Gastrocnemius medialis (tissue), 4 donors: ENCODE measurements around the gene CACNG7. TPM values are rescaled to one million over a fixed set of nuclear protein-coding genes. Genes with fewer than 3 reads are reported as not detected.
"Not testable (repeated sequence)": the region's sequence is repeated elsewhere in the genome, so short reads cannot be mapped to it uniquely, and the experiment has no call there.

Source experiments
- ATAC-seq, 2 donors: fragments of 150-250 bp; one replicate each; pipeline ENCODE4 v1.9.1; 2016
- DNase-seq, 2 donors: peaks; one replicate each; pipeline ENCODE4 v3.0.0-alpha.2; 2019
- H3K27ac ChIP-seq, 4 donors: fragments of 200-600 bp; sonication (generic); 1 replicate in 1 of 4; 2 replicates in 3 of 4; pipeline ENCODE4 v1.5.1; 2016 to 2018; ENCODE audit warnings: mild to moderate bottlenecking in 2 of 4, moderate library complexity in 1 of 4
- H3K27me3 ChIP-seq, 3 donors: fragments of 200-600 bp; sonication (generic) in 2 of 3; 1 replicate in 1 of 3; 2 replicates in 2 of 3; pipeline versions ENCODE4 v1.5.1 to v1.6.0; 2016 to 2019; ENCODE audit warnings: mild to moderate bottlenecking in 1 of 3, moderate library complexity in 1 of 3
- H3K36me3 ChIP-seq, 2 donors: fragments of 200-600 bp; sonication (generic) in 1 of 2; one replicate each; pipeline ENCODE4 v1.5.1; 2017 to 2018
- H3K4me1 ChIP-seq, 2 donors: fragments of 200-600 bp; sonication (generic) in 1 of 2; one replicate each; pipeline ENCODE4 v1.5.1; 2016 to 2017; ENCODE audit warnings: mild to moderate bottlenecking in 2 of 2
- H3K4me3 ChIP-seq, 4 donors: fragments of 200-600 bp; sonication (generic) in 3 of 4; 1 replicate in 1 of 4; 2 replicates in 3 of 4; pipeline ENCODE4 v1.5.1; 2016 to 2019; ENCODE audit warnings: mild to moderate bottlenecking in 2 of 4
- H3K9me3 ChIP-seq, 3 donors: fragments of 200-600 bp; sonication (generic) in 2 of 3; 1 replicate in 1 of 3; 2 replicates in 2 of 3; pipeline ENCODE4 v1.5.1; 2016 to 2019
- POLR2A ChIP-seq, 2 donors: fragments of 450-650 bp; IDR thresholded peaks; one replicate each; pipeline ENCODE4 v1.6.1; 2017; ENCODE audit warnings: antibody characterized with exemption in 2 of 2, mild to moderate bottlenecking in 2 of 2, moderate library complexity in 2 of 2
- in situ Hi-C, 4 donors: fragments of 200-750 bp; cut with MboI; loops; one replicate each; pipeline versions ENCODE4 v1.15.0 to v1.8.0; 2017; ENCODE audit warnings: low sequenced_read_pairs in 4 of 4
- intact Hi-C: fragments of 100-400 bp; cut with DNase I; formaldehyde crosslinking; loops from one replicate; pipeline ENCODE4 v1.15.1; 2023; ENCODE audit warnings: low total_unique reads
- total RNA-seq, 4 donors: library from RNA; depleted of rRNA; stranded (reverse); fragments of >200 nt; gene quantifications; one replicate each; pipeline versions ENCODE4 v1.1.0 to v1.2.3, GENCODE V29; 2016
- TF ChIP-seq, protein P1 (sequence below), 5 experiments: fragments of 450-650 bp in 3 of 5; fragments of 200-600 bp in 2 of 5; sonication (generic) in 2 of 5; IDR thresholded peaks in 4 of 5; conservative IDR thresholded peaks in 1 of 5; 1 replicate in 4 of 5; 2 replicates in 1 of 5; pipeline ENCODE4 v1.5.1; 2016 to 2019; ENCODE audit warnings: antibody characterized with exemption in 5 of 5, mild to moderate bottlenecking in 3 of 5, moderate library complexity in 3 of 5

The CACNG7 gene
- total RNA-seq, 4 donors from 2014 or later = not detected

DNA sequence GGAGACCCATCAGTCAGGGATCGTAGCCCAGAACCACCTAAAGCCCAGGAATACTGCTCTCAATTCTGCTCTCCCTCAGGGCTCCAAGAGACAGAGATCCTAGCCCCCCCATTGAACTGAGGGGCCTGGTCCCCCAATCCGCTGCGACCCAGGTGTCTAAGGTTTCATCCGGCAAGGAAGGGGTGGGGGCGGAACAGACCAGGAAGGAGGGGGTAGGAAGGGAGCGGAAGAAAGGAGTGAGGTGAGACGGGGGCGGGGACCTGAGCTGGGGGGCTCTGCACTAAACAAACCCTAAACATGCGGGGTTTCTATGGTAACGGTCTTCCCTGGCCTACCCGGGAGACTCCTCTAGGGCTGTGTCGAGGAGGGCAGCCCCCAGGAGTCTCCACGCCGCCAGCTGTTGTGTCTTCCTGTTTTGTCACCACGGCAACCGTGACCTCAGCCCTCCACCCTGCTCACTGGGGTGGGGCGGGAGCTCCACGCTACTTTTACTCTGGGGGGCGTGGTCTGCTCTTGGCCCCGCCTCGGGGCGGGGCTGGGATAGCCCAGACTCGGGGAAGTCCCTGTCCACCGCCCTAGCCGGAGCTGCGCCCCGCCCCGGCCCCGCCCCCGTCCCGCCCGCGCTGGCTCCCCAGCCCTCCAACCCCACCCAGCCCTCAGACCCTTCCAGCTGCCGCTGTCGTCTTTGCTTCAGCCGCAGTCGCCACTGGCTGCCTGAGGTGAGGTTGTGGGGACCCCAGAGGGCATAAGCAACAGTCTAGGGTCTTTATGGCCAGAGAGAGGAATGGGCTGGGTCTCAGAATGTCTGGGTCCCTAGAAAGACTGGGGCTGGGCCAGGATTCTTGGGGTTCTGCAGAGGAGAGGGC is 41.6 kb upstream of the CACNG7 start, which contains the start of gene MYADM:
Gene MYADM (plus strand): TSS at position 659 of the 866 bp plus-strand sequence. CDS start 5,647 bp downstream, outside the sequence.
- Histone ChIP-seq H3K4me3 (peak within 1 kb of the TSS; percentile 64 to 70 (median 67)), H3K27me3 (peaks cover 6 to 34% (median 23%) of the 10 kb centered on the region in 3 donors), H3K9me3 (no peaks in the 10 kb centered on the region), H3K36me3 (no peaks in the 10 kb centered on the region), H3K4me1 (peaks cover 4 to 16% of the 10 kb centered on the region in 2 donors), H3K27ac (peak within 1 kb of the TSS; percentile 83 to 92 (median 86))
- TF ChIP-seq, protein P1, sequence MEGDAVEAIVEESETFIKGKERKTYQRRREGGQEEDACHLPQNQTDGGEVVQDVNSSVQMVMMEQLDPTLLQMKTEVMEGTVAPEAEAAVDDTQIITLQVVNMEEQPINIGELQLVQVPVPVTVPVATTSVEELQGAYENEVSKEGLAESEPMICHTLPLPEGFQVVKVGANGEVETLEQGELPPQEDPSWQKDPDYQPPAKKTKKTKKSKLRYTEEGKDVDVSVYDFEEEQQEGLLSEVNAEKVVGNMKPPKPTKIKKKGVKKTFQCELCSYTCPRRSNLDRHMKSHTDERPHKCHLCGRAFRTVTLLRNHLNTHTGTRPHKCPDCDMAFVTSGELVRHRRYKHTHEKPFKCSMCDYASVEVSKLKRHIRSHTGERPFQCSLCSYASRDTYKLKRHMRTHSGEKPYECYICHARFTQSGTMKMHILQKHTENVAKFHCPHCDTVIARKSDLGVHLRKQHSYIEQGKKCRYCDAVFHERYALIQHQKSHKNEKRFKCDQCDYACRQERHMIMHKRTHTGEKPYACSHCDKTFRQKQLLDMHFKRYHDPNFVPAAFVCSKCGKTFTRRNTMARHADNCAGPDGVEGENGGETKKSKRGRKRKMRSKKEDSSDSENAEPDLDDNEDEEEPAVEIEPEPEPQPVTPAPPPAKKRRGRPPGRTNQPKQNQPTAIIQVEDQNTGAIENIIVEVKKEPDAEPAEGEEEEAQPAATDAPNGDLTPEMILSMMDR (IDR thresholded peaks at IDR 0.05 in 4 of 5, conservative IDR thresholded peaks at IDR 0.05 in 1 of 5) = no peak
- peak; percentile 49 to 65 for TF ChIP-seq POLR2A (IDR thresholded peaks at IDR 0.05)
- intact Hi-C loops = loop anchor here (1.0 kb wide), 1 partner anchor 12 kb away; no protein-coding TSS in a partner anchor
- peak; percentile 87 to 93 for DNase-seq
- in situ Hi-C loops = no loop called here
- peak; percentile 68 to 79 for ATAC-seq

DNA sequence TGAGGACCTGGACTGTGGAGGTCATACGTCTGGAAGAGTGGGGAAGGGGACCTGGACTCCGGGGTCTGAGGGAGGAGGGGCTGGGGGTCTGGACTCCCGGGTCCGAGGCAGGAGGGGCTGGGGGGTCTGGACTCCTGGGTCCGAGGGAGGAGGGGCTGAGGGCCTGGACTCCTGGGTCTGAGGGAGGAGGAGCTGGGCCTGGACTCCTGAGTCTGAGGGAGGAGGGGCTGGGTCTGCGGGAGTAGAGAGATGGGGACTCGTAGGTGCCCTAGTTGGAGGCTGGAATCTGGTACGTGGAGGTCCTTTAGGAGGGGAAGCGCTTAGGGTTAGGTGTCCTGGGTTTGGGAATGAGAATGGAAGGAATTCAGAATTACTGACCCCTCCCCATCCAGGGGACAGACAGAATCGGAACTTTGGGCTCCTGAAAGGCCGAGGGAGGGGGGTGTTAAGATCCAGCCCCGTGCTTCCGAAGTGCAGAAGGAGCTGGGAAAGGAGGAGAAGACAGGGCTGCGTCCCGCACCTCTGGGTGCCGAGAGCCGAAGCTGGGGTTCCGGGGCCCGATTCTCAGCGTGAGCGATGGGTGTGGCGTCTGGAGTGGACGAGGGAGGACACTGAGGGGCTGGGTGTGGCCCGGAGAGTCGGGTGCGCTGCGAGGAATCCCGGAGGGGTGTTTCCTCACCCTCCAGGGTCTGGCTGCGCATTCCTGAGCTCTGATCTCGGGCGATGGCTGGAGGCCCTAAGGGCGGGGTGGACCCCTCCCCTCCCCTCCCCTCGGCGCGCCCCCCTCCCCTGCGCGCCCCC is 40.8 kb upstream of the CACNG7 start:
- intact Hi-C loops = no loop called here
- DNase-seq (no peak), ATAC-seq (no peak)
- Histone ChIP-seq H3K9me3 (no peaks in the 10 kb centered on the region), H3K27me3 (peaks cover 6 to 34% (median 23%) of the 10 kb centered on the region in 3 donors), H3K27ac (peak overlapping the region; percentile 83 to 92 (median 86)), H3K36me3 (no peaks in the 10 kb centered on the region), H3K4me3 (peak overlapping the region; percentile 64 to 70 (median 67)), H3K4me1 (peaks cover 4 to 16% of the 10 kb centered on the region in 2 donors)
- in situ Hi-C loops = no loop called here
- TF ChIP-seq POLR2A (IDR thresholded peaks at IDR 0.05) = no peak
- TF ChIP-seq, protein P1 (IDR thresholded peaks at IDR 0.05 in 4 of 5, conservative IDR thresholded peaks at IDR 0.05 in 1 of 5) = no peak

DNA sequence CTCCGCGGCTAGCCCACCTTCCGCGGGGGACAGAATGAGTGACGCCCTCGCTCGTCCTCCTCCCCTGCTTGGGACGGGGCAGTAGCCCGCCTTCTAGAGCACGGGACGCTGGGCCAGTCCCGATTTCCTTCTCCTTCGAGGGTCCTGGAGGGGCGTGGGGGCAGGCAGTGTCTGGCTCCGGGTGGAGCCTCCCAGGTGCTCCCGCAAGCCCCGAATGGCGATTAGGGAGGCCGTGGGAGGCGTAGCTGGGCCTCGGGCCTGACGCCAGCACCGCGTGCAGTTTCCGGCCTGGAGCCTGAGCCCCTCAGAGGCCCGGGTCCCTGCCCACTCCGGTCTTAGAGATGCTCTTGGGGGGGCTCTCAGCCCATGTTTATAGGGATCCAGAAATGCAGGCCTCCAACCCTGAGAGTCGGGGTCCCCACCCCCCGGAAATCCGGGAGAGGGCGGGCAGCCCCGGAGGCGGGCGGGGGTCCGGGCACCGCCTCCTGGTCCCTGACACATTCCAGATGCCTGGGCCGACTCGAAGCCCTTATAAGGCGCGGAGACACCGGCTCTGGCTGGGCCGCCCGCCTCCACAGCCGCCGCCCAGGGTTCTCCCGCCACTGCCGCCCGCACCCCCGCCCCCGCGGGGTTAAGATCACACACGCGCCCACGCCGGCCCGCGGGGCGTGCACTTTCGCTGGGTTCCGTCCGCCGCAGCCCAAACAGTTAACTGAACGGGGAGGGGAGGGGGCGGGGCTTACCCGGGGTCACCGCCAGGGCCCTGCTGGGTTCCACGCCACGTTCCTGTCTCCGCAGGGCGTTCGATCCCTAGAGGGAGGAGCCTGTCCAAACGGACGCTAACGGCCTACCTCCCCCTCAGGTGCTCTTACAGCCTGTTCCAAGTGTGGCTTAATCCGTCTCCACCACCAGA is 39.9 kb upstream of the CACNG7 start:
- no peaks in the 10 kb centered on the region for H3K36me3 ChIP-seq
- peak; percentile 68 to 70 for TF ChIP-seq POLR2A (IDR thresholded peaks at IDR 0.05)
- TF ChIP-seq, protein P1 (IDR thresholded peaks at IDR 0.05 in 4 of 5, conservative IDR thresholded peaks at IDR 0.05 in 1 of 5) = peak in 4 of 5 experiments; percentile 27 to 35 (median 27)
- no peaks in the 10 kb centered on the region for H3K9me3 ChIP-seq
- H3K4me3 ChIP-seq = peak overlapping the region; percentile 64 to 70 (median 67)
- in situ Hi-C loops = no loop called here
- DNase-seq = peak; percentile 53 to 63
- peaks cover 4 to 16% of the 10 kb centered on the region in 2 donors for H3K4me1 ChIP-seq
- H3K27me3 ChIP-seq = peaks cover 6 to 34% (median 23%) of the 10 kb centered on the region in 3 donors
- intact Hi-C loops = no loop called here
- H3K27ac ChIP-seq = peak overlapping the region; percentile 83 to 92 (median 86)
- ATAC-seq = peak in 1 of 2 donors; percentile 41

DNA sequence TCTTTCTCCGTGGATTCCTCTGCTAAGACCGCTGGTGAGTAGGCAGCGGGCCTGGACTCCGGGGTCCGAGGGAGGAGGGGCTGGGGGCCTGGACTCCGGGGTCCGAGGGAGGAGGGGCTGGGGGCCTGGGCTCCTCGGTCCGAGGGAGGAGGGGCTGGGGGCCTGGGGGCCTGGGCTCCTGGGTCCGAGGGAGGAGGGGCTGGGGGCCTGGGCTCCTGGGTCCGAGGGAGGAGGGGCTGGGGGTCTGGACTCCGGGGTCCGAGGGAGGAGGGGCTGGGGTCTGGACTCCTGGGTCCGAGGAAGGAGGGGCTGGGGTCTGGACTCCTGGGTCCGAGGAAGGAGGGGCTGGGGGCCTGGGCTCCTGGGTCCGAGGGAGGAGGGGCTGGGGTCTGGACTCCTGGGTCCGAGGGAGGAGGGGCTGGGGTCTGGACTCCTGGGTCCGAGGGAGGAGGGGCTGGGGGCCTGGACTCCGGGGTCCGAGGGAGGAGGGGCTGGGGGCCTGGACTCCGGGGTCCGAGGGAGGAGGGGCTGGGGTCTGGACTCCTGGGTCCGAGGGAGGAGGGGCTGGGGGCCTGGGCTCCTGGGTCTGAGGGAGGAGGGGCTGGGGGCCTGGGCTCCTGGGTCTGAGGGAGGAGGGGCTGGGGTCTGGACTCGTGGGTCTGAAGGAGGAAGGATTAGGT is 39.1 kb upstream of the CACNG7 start:
- H3K9me3 ChIP-seq, DNase-seq, H3K36me3 ChIP-seq, intact Hi-C loops, in situ Hi-C loops, ATAC-seq: not testable (repeated sequence)
- Histone ChIP-seq H3K27me3 (peaks cover 6 to 34% (median 23%) of the 10 kb centered on the region in 3 donors), H3K27ac (peak overlapping the region; percentile 83 to 92 (median 86)), H3K4me3 (peak overlapping the region; percentile 64 to 70 (median 67)), H3K4me1 (peaks cover 4 to 16% of the 10 kb centered on the region in 2 donors)
